K562 (cell line): ENCODE data around the gene UNC119B. TPM values are rescaled to one million over a fixed set of nuclear protein-coding genes. Genes with fewer than 3 reads are reported as not detected.

Source experiments
- ATAC-seq: fragments of 200-7000 bp; cut with Tn5 transposase; 3 replicates; pipeline ENCODE4 v1.9.1; 2020; ENCODE audit warnings: moderate library complexity
- BruUV-seq: library from RNA; stranded (reverse); fragments of 400-500 nt; replicated peaks from 2 replicates; lab custom pipeline; 2021; lab: Mats Ljungman, UMichigan
- CTCF ChIA-PET: fragments of 300-600 bp; formaldehyde crosslinking; extraction: SDS; loops from one replicate; lab custom pipeline; 2021; ENCODE audit warnings: low intra/inter-chr PET ratio; lab: Yijun Ruan, JAX
- POLR2A ChIA-PET: fragments of 300-600, 350-650 bp; sonication (Branson Sonifier 250); formaldehyde crosslinking; extraction: SDS; loops from one replicate; lab custom pipeline; 2021; ENCODE audit warnings: antibody characterized with exemption, inconsistent platforms; lab: Yijun Ruan, JAX
- DNase-seq, 4 experiments: peaks; one replicate each; pipeline versions ENCODE4 v3.0.0 to v3.0.0-alpha.2; 2011 to 2018; ENCODE audit warnings: low spot score in 3 of 4, mixed read lengths in 3 of 4; ENCODE audit errors: extremely low read depth in 1 of 4
- FAIRE-seq: peaks from 2 replicates; lab custom pipeline; 2011; peaks lifted over from hg19 to GRCh38; lab: Jason Lieb, UNC
- H2AFZ ChIP-seq: 2 replicates; pipeline ENCODE4 v1.6.0; 2011; ENCODE audit warnings: low read depth, low read length, control low read depth, inconsistent platforms
- H3K27ac ChIP-seq: fragments of 200-600 bp; 3 replicates; pipeline ENCODE4 v1.8.0; 2011; ENCODE audit warnings: low read depth, mild to moderate bottlenecking, control low read depth, inconsistent platforms, low read length, moderate library complexity, mixed read lengths; ENCODE audit errors: extremely low read depth
- H3K27me3 ChIP-seq, 2 experiments: fragments of 300-600 bp in 1 of 2; 2 replicates in 1 of 2; 3 replicates in 1 of 2; pipeline versions ENCODE4 v1.6.0 to v1.8.0; 2011; ENCODE audit warnings: inconsistent platforms in 2 of 2, low read length in 2 of 2, mild to moderate bottlenecking in 1 of 2, mixed read lengths in 1 of 2, moderate library complexity in 1 of 2; ENCODE audit not compliant: control insufficient read depth in 2 of 2, insufficient read depth in 2 of 2
- H3K36me3 ChIP-seq: fragments of 300-600 bp; 3 replicates; pipeline ENCODE4 v1.8.0; 2011; ENCODE audit warnings: mild to moderate bottlenecking, low read length, inconsistent platforms; ENCODE audit not compliant: control insufficient read depth, insufficient read depth
- H3K4me1 ChIP-seq, 2 experiments: fragments of 200-600 bp in 1 of 2; replicated peaks in 1 of 2; 2 replicates in 1 of 2; 3 replicates in 1 of 2; pipeline versions ENCODE4 v1.5.1 to v1.8.0; 2011; ENCODE audit warnings: inconsistent platforms in 2 of 2, low read length in 2 of 2, mild to moderate bottlenecking in 1 of 2, mixed read lengths in 1 of 2, moderate library complexity in 1 of 2; ENCODE audit not compliant: control insufficient read depth in 2 of 2, insufficient read depth in 2 of 2
- H3K4me2 ChIP-seq: 2 replicates; pipeline ENCODE4 v1.6.1; 2011; ENCODE audit warnings: low read length, control low read depth, inconsistent platforms, mixed read lengths; ENCODE audit not compliant: insufficient read depth
- H3K4me3 ChIP-seq: fragments of 200-600 bp; sonication (generic), shearing (Covaris generic); 2 replicates; pipeline ENCODE4 v1.5.1; 2016; ENCODE audit warnings: control low read depth, inconsistent platforms
- H3K79me2 ChIP-seq: fragments of 200-600 bp; 3 replicates; pipeline ENCODE4 v1.8.0; 2011; ENCODE audit warnings: low read length, inconsistent platforms; ENCODE audit not compliant: control insufficient read depth, insufficient read depth
- H3K9ac ChIP-seq, 2 experiments: 2 replicates each; pipeline versions ENCODE4 v1.6.0 to v1.6.1; 2011; ENCODE audit warnings: low read depth in 2 of 2, low read length in 2 of 2, control low read depth in 1 of 2, inconsistent platforms in 1 of 2, mild to moderate bottlenecking in 1 of 2, mixed read lengths in 1 of 2; ENCODE audit not compliant: insufficient read depth in 1 of 2
- H3K9me1 ChIP-seq: one replicate; pipeline ENCODE4 v1.6.0; 2011; ENCODE audit warnings: inconsistent platforms, mild to moderate bottlenecking, low read length, moderate library complexity; ENCODE audit not compliant: control insufficient read depth, insufficient read depth
- H3K9me3 ChIP-seq: replicated peaks from 2 replicates; pipeline ENCODE4 v1.5.1; 2011; ENCODE audit warnings: low read depth, low read length, inconsistent platforms; ENCODE audit not compliant: control insufficient read depth, insufficient read depth
- H4K20me1 ChIP-seq: replicated peaks from 2 replicates; pipeline ENCODE4 v1.6.1; 2011; ENCODE audit warnings: low read length, inconsistent platforms, mixed read lengths; ENCODE audit not compliant: control insufficient read depth, insufficient read depth
- ARID2 ChIP-seq: fragments of 450-650 bp; IDR thresholded peaks from 2 replicates; pipeline ENCODE4 v1.6.1; 2017; ENCODE audit warnings: antibody characterized with exemption, mild to moderate bottlenecking
- COPS2 ChIP-seq: fragments of 450-650 bp; conservative IDR thresholded peaks from 2 replicates; pipeline ENCODE4 v1.6.1; 2016; ENCODE audit warnings: mild to moderate bottlenecking, moderate library complexity
- CREBBP ChIP-seq: IDR thresholded peaks from one replicate; pipeline ENCODE4 v1.6.1; 2012; ENCODE audit warnings: low read depth, mild to moderate bottlenecking, control low read depth, inconsistent platforms, low read length
- DACH1 ChIP-seq: fragments of 450-650 bp; IDR thresholded peaks from 2 replicates; pipeline ENCODE4 v1.6.1; 2018; ENCODE audit not compliant: partially characterized antibody
- E2F3 ChIP-seq: fragments of 250-450 bp; sonication (Bioruptor Pico); IDR thresholded peaks from 2 replicates; pipeline ENCODE4 v1.4.0; 2020; ENCODE audit warnings: mild to moderate bottlenecking
- FOXP1 ChIP-seq: sonication (generic); formaldehyde crosslinking; IDR thresholded peaks from 2 replicates; pipeline ENCODE4 v1.8.0; 2022; ENCODE audit warnings: mild to moderate bottlenecking, missing genetic modification reagents
- FUS ChIP-seq: fragments of 200-400 bp; formaldehyde crosslinking; optimal IDR thresholded peaks from 2 replicates; pipeline ENCODE3; 2017; ENCODE audit warnings: low read depth, low read length
- KAT2B ChIP-seq: IDR thresholded peaks from one replicate; pipeline ENCODE4 v1.6.1; 2012; ENCODE audit warnings: low read depth, mild to moderate bottlenecking, control low read depth, inconsistent platforms, low read length, moderate library complexity
- L3MBTL2 ChIP-seq: fragments of 450-650 bp; IDR thresholded peaks from 2 replicates; pipeline ENCODE4 v1.6.1; 2016; ENCODE audit warnings: mild to moderate bottlenecking, moderate library complexity
- MYNN ChIP-seq, 2 experiments: sonication (generic); formaldehyde crosslinking in 1 of 2; IDR thresholded peaks; 2 replicates each; pipeline versions ENCODE4 v1.5.0 to v1.6.1; 2016 to 2020; ENCODE audit warnings: antibody characterized with exemption in 1 of 2, missing genetic modification reagents in 1 of 2
- POLR3G ChIP-seq: IDR thresholded peaks from 2 replicates; pipeline ENCODE4 v1.6.1; 2011; ENCODE audit not compliant: insufficient read length, insufficient replicate concordance; ENCODE audit errors: extremely low read depth
- RBM39 ChIP-seq: fragments of 200-400 bp; formaldehyde crosslinking; optimal IDR thresholded peaks from 2 replicates; pipeline ENCODE3; 2018; ENCODE audit warnings: low read depth, low read length
- U2AF2 ChIP-seq: fragments of 200-400 bp; formaldehyde crosslinking; optimal IDR thresholded peaks from 2 replicates; pipeline ENCODE3; 2017; ENCODE audit warnings: low read depth, mild to moderate bottlenecking, low read length
- ZC3H8 ChIP-seq: fragments of 450-650 bp; IDR thresholded peaks from 2 replicates; pipeline ENCODE4 v1.6.1; 2017
- WGBS: fragments of 100-300 bp; shearing (Covaris generic); methylation state at CpG from one replicate; pipeline ENCODE4 v1.1.6; 2016; ENCODE audit warnings: low coverage, mixed read lengths; ENCODE audit not compliant: insufficient coverage; ENCODE audit errors: missing lambda C conversion rate; 5-methylcytosine and 5-hydroxymethylcytosine counted together
- in situ Hi-C: fragments of 300-500 bp; cut with MboI; formaldehyde crosslinking; loops from 4 replicates; pipeline ENCODE4 v1.15.0; 2018; ENCODE audit warnings: inconsistent platforms, mixed read lengths
- intact Hi-C: fragments of 100-400 bp; cut with micrococcal nuclease; formaldehyde crosslinking; loops from 2 replicates; pipeline ENCODE4 v1.14.2; 2022
- polyA plus RNA-seq, 8 experiments: library from polyadenylated mRNA; depleted of rRNA in 4 of 8; stranded (reverse) in 5 of 8; unstranded in 3 of 8; fragments of >200 nt; fragmentation: Nextera tagmentation in 2 of 8; fragmentation: Illumina TruSeq in 1 of 8; extraction: Ambion mirVana in 2 of 8; extraction: Trizol in 1 of 8; gene quantifications; 2 replicates each; pipeline versions ENCODE4 v1.2.1 to v1.2.3, GENCODE V29; 2011 to 2014; ENCODE audit warnings: inconsistent platforms in 1 of 8, missing spikeins in 1 of 8
- total RNA-seq, 7 experiments: library from RNA; depleted of rRNA in 6 of 7; stranded (reverse); fragments of >200 nt in 6 of 7; fragmentation: Illumina TruSeq in 2 of 7; extraction: Trizol in 2 of 7; gene quantifications; 2 replicates each; pipeline versions ENCODE4 v1.2.1 to v1.2.3, GENCODE V29; 2011 to 2021; ENCODE audit warnings: low replicate concordance in 1 of 7
- TF ChIP-seq, protein P1 (sequence below), 2 experiments: fragments of 150-350 bp in 1 of 2; IDR thresholded peaks; 2 replicates each; pipeline ENCODE4 v1.6.1; 2012 to 2016; ENCODE audit warnings: low read depth in 2 of 2, low read length in 2 of 2, mild to moderate bottlenecking in 1 of 2, moderate library complexity in 1 of 2
- TF ChIP-seq, protein P2 (sequence below), 2 experiments: fragments of 450-650 bp; conservative IDR thresholded peaks; 2 replicates each; pipeline ENCODE4 v1.6.1; 2017; ENCODE audit warnings: mild to moderate bottlenecking in 2 of 2, moderate library complexity in 2 of 2
- TF ChIP-seq, protein P3 (sequence below), 2 experiments: fragments of 450-650 bp; IDR thresholded peaks; 2 replicates each; pipeline ENCODE4 v1.6.1; 2016

The UNC119B gene
- total and polyA plus RNA-seq, 9 of the 15 experiments (the other 6 are each of a cell fraction or from before 2014, with no cell fraction given) = 4.0 to 34.5 (median 15.1) TPM

DNA sequence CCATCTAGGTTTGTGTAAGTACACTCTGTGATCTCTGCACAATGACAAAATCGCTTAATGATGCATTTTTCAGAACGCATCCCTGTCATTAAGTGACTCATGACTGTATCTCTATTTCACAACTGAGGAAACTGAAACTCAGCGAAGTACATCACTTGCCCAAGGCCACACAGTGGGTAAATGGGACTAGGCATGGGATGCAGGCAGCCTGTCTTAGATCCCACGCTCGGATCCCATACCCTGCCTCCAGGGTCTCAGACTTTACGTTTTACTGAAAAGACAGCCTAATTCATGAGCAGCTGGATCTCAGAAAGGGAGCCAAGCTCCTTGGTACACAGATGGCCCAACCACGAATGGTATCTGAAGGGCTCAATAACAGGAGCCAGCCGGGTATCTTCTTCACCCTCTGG lies 25.7 kb upstream of the UNC119B start:
- DNase-seq (no peak), FAIRE-seq (no peak), ATAC-seq (no peak)
- Histone ChIP-seq H3K4me2 (no peak overlapping the region), H4K20me1 (peaks cover 11% of the 10 kb centered on the region), H3K9me1 (no peaks in the 10 kb centered on the region), H3K36me3 (peaks cover 1% of the 10 kb centered on the region; the same call in 1 of the 3 replicates), H3K27ac (no peak overlapping the region; the same call in 2 of the 3 replicates), H3K9ac (no peak overlapping the region), H2AFZ (peak overlapping the region; percentile 19; the same call in 1 of the 2 replicates), H3K27me3 (peaks cover 5 to 7% of the 10 kb centered on the region in 2 experiments; a peak in 3 of 5 replicates), H3K9me3 (no peaks in the 10 kb centered on the region), H3K4me3 (no peak overlapping the region), H3K79me2 (peaks cover 27% of the 10 kb centered on the region), H3K4me1 (peaks cover 10 to 17% of the 10 kb centered on the region in 2 experiments; a peak in 3 of 5 replicates)
- ChIA-PET CTCF (no interaction called here), POLR2A (no interaction called here)
- BruUV-seq = no TSS peak
- TF ChIP-seq E2F3 (CRISPR knock-in tag) (no peak), MYNN (IDR thresholded peaks at IDR 0.05) (no peak), MYNN (CRISPR knock-in tag; IDR thresholded peaks at IDR 0.05) (no peak), FOXP1 (no peak), ZC3H8 (no peak), FUS (no peak), CREBBP (no peak), DACH1 (no peak), ARID2 (no peak), KAT2B (no peak), COPS2 (no peak), RBM39 (no peak), U2AF2 (no peak), L3MBTL2 (no peak), POLR3G (no peak)
- TF ChIP-seq, protein P1, sequence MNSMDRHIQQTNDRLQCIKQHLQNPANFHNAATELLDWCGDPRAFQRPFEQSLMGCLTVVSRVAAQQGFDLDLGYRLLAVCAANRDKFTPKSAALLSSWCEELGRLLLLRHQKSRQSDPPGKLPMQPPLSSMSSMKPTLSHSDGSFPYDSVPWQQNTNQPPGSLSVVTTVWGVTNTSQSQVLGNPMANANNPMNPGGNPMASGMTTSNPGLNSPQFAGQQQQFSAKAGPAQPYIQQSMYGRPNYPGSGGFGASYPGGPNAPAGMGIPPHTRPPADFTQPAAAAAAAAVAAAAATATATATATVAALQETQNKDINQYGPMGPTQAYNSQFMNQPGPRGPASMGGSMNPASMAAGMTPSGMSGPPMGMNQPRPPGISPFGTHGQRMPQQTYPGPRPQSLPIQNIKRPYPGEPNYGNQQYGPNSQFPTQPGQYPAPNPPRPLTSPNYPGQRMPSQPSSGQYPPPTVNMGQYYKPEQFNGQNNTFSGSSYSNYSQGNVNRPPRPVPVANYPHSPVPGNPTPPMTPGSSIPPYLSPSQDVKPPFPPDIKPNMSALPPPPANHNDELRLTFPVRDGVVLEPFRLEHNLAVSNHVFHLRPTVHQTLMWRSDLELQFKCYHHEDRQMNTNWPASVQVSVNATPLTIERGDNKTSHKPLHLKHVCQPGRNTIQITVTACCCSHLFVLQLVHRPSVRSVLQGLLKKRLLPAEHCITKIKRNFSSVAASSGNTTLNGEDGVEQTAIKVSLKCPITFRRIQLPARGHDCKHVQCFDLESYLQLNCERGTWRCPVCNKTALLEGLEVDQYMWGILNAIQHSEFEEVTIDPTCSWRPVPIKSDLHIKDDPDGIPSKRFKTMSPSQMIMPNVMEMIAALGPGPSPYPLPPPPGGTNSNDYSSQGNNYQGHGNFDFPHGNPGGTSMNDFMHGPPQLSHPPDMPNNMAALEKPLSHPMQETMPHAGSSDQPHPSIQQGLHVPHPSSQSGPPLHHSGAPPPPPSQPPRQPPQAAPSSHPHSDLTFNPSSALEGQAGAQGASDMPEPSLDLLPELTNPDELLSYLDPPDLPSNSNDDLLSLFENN (IDR thresholded peaks at IDR 0.05; ENCODE audit: low read depth in 2 of 2, low read length in 2 of 2) = no peak
- TF ChIP-seq, protein P2, sequence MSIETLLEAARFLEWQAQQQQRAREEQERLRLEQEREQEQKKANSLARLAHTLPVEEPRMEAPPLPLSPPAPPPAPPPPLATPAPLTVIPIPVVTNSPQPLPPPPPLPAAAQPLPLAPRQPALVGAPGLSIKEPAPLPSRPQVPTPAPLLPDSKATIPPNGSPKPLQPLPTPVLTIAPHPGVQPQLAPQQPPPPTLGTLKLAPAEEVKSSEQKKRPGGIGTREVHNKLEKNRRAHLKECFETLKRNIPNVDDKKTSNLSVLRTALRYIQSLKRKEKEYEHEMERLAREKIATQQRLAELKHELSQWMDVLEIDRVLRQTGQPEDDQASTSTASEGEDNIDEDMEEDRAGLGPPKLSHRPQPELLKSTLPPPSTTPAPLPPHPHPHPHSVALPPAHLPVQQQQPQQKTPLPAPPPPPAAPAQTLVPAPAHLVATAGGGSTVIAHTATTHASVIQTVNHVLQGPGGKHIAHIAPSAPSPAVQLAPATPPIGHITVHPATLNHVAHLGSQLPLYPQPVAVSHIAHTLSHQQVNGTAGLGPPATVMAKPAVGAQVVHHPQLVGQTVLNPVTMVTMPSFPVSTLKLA (conservative IDR thresholded peaks at IDR 0.05) = no peak
- TF ChIP-seq, protein P3, sequence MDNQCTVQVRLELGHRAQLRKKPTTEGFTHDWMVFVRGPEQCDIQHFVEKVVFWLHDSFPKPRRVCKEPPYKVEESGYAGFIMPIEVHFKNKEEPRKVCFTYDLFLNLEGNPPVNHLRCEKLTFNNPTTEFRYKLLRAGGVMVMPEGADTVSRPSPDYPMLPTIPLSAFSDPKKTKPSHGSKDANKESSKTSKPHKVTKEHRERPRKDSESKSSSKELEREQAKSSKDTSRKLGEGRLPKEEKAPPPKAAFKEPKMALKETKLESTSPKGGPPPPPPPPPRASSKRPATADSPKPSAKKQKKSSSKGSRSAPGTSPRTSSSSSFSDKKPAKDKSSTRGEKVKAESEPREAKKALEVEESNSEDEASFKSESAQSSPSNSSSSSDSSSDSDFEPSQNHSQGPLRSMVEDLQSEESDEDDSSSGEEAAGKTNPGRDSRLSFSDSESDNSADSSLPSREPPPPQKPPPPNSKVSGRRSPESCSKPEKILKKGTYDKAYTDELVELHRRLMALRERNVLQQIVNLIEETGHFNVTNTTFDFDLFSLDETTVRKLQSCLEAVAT (IDR thresholded peaks at IDR 0.05) = no peak
- in situ Hi-C loops = no loop called here
- 59% methylated on average over 8 of the region's 8 CpGs for WGBS
- intact Hi-C loops = no loop called here
